ENCODE measurements around the gene LAGE3.

DNA sequence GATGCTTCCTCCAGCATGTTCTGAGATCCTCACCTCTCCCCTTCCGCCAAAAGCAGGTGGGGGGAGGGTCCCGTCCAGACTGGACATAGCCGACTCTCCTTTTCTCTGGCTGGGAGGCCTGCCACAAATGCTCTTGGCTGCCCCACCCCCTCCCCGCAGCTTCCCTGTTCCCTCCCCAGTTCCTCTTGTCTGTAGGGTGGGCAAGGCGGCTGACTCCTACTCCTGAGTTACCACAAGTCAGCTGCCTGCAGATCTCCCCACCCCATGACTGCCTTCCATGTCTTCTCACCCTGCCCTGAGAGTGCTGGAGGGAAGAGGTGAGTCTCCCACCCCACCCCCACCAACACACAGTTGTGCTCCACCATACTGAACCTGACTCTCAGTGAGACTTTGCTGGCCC is 47.7 kb downstream of the LAGE3 start:
- TF ChIP-seq, protein P1, sequence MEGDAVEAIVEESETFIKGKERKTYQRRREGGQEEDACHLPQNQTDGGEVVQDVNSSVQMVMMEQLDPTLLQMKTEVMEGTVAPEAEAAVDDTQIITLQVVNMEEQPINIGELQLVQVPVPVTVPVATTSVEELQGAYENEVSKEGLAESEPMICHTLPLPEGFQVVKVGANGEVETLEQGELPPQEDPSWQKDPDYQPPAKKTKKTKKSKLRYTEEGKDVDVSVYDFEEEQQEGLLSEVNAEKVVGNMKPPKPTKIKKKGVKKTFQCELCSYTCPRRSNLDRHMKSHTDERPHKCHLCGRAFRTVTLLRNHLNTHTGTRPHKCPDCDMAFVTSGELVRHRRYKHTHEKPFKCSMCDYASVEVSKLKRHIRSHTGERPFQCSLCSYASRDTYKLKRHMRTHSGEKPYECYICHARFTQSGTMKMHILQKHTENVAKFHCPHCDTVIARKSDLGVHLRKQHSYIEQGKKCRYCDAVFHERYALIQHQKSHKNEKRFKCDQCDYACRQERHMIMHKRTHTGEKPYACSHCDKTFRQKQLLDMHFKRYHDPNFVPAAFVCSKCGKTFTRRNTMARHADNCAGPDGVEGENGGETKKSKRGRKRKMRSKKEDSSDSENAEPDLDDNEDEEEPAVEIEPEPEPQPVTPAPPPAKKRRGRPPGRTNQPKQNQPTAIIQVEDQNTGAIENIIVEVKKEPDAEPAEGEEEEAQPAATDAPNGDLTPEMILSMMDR (IDR thresholded peaks at IDR 0.05; ENCODE audit: low read length), result no peak
- no peak for TF ChIP-seq EZH2 (IDR thresholded peaks at IDR 0.05; ENCODE audit: borderline replicate concordance, low read length)
